HCT116 (cell line): ENCODE measurements around the gene TRAF3IP1. TPM values are rescaled to one million over a fixed set of nuclear protein-coding genes. Genes with fewer than 3 reads are reported as not detected.

Source experiments
- ATAC-seq: fragments of 200-7000 bp; cut with Tn5 transposase; 2 replicates; pipeline ENCODE4 v1.9.1; 2020; ENCODE audit warnings: mild to moderate bottlenecking, moderate library complexity
- BruUV-seq: library from RNA; stranded (reverse); fragments of 400-500 nt; replicated peaks from 2 replicates; lab custom pipeline; 2021; lab: Mats Ljungman, UMichigan
- CTCF ChIA-PET: fragments of 300-600 bp; sonication (Branson Sonifier 250); formaldehyde crosslinking; loops from one replicate; lab custom pipeline; 2021; ENCODE audit warnings: antibody characterized with exemption; lab: Charles Lee
- POLR2A ChIA-PET: fragments of 300-600, 350-600 bp; sonication (Branson Sonifier 250); formaldehyde crosslinking; loops from one replicate; lab custom pipeline; 2021; ENCODE audit warnings: antibody characterized with exemption; lab: Charles Lee
- RAD21 ChIA-PET, 2 experiments: fragments of 300-600 bp; sonication (Branson Sonifier 250); formaldehyde crosslinking; loops; one replicate each; lab custom pipeline; 2023; ENCODE audit warnings: low total read pairs in 2 of 2; ENCODE audit not compliant: uncharacterized antibody in 2 of 2, unreplicated experiment in 2 of 2, low non-redundant PET in 1 of 2; lab: Charles Lee
- DNase-seq: peaks from one replicate; pipeline ENCODE4 v3.0.0-alpha.2; 2010; ENCODE audit warnings: low read depth, low spot score
- H2AFZ ChIP-seq: fragments of 200-600 bp; shearing (Covaris generic), sonication (generic); 2 replicates; pipeline ENCODE4 v1.6.1; 2017; ENCODE audit warnings: low read depth, mixed run types, mixed read lengths, antibody characterized with exemption, low read length; ENCODE audit not compliant: poor library complexity, severe bottlenecking
- H3K27ac ChIP-seq: 2 replicates; pipeline ENCODE4 v1.5.1; 2012; ENCODE audit warnings: low read depth, low read length
- H3K27me3 ChIP-seq: fragments of 200-600 bp; sonication (generic); 2 replicates; pipeline ENCODE4 v1.6.1; 2016; ENCODE audit warnings: mixed run types, low read length, mixed read lengths; ENCODE audit not compliant: insufficient read depth
- H3K36me3 ChIP-seq, 2 experiments: fragments of 200-500 bp in 1 of 2; fragments of 200-600 bp in 1 of 2; sonication (Bioruptor generic) in 1 of 2; sonication (generic) in 1 of 2; 2 replicates each; pipeline versions ENCODE4 v1.5.1 to v1.6.1; 2014 to 2016; ENCODE audit warnings: low read length in 2 of 2, inconsistent platforms in 1 of 2, mixed read lengths in 1 of 2, mixed run types in 1 of 2; ENCODE audit not compliant: insufficient read depth in 2 of 2, control insufficient read depth in 1 of 2
- H3K4me1 ChIP-seq, 2 experiments: fragments of 200-600 bp in 1 of 2; sonication (generic) in 1 of 2; 2 replicates each; pipeline versions ENCODE4 v1.5.1 to v1.6.1; 2012 to 2017; ENCODE audit warnings: low read length in 2 of 2, inconsistent platforms in 1 of 2, mild to moderate bottlenecking in 1 of 2, mixed read lengths in 1 of 2, mixed run types in 1 of 2, moderate library complexity in 1 of 2; ENCODE audit not compliant: insufficient read depth in 2 of 2, control insufficient read depth in 1 of 2
- H3K4me2 ChIP-seq: fragments of 200-600 bp; sonication (generic); 2 replicates; pipeline ENCODE4 v1.6.1; 2017; ENCODE audit warnings: mixed run types, low read length, mixed read lengths
- H3K4me3 ChIP-seq, 2 experiments: fragments of 200-600 bp in 1 of 2; sonication (generic) in 1 of 2; replicated peaks in 1 of 2; 2 replicates each; pipeline ENCODE4 v1.5.1; 2011 to 2016; ENCODE audit warnings: low read length in 2 of 2, control low read depth in 1 of 2, low read depth in 1 of 2, mild to moderate bottlenecking in 1 of 2, mixed read lengths in 1 of 2, mixed run types in 1 of 2
- H3K79me2 ChIP-seq: fragments of 200-600 bp; sonication (generic); 2 replicates; pipeline ENCODE4 v1.6.1; 2017; ENCODE audit warnings: mild to moderate bottlenecking, mixed run types, low read length, moderate library complexity, mixed read lengths; ENCODE audit not compliant: insufficient read depth
- H3K9ac ChIP-seq: fragments of 200-600 bp; sonication (generic); 2 replicates; pipeline ENCODE4 v1.6.1; 2016; ENCODE audit warnings: low read length, mixed read lengths
- H3K9me2 ChIP-seq: fragments of 200-600 bp; sonication (generic), shearing (Covaris generic); 2 replicates; pipeline ENCODE4 v1.6.1; 2017; ENCODE audit warnings: mixed run types, mild to moderate bottlenecking, moderate library complexity; ENCODE audit not compliant: insufficient read depth
- H3K9me3 ChIP-seq, 2 experiments: fragments of 200-500 bp in 1 of 2; fragments of 200-600 bp in 1 of 2; sonication (Bioruptor generic) in 1 of 2; sonication (generic) in 1 of 2; 2 replicates each; pipeline ENCODE4 v1.6.1; 2014 to 2017; ENCODE audit warnings: low read length in 2 of 2, mixed read lengths in 2 of 2, inconsistent platforms in 1 of 2, low read depth in 1 of 2, mild to moderate bottlenecking in 1 of 2, mixed run types in 1 of 2, moderate library complexity in 1 of 2; ENCODE audit not compliant: control insufficient read depth in 1 of 2, insufficient read depth in 1 of 2
- H4K20me1 ChIP-seq: fragments of 200-600 bp; sonication (generic), shearing (Covaris generic); 2 replicates; pipeline ENCODE4 v1.6.1; 2017; ENCODE audit warnings: mixed run types, mild to moderate bottlenecking, moderate library complexity; ENCODE audit not compliant: insufficient read depth
- CBX3 ChIP-seq: IDR thresholded peaks from 2 replicates; pipeline ENCODE4 v1.6.1; 2012; ENCODE audit warnings: low read depth
- CEBPB ChIP-seq: IDR thresholded peaks from 2 replicates; pipeline ENCODE4 v1.6.1; 2012; ENCODE audit warnings: low read depth
- CTCF ChIP-seq, 3 experiments: fragments of 200-600 bp in 1 of 3; sonication (generic) in 1 of 3; IDR thresholded peaks in 2 of 3; conservative IDR thresholded peaks in 1 of 3; 2 replicates each; pipeline ENCODE4 v1.5.1; 2012 to 2017; ENCODE audit warnings: low read depth in 2 of 3, low read length in 2 of 3, antibody characterized with exemption in 1 of 3, borderline replicate concordance in 1 of 3, control low read depth in 1 of 3, mild to moderate bottlenecking in 1 of 3, mixed read lengths in 1 of 3, mixed run types in 1 of 3, moderate library complexity in 1 of 3; ENCODE audit not compliant: insufficient read depth in 1 of 3
- EGR1 ChIP-seq: IDR thresholded peaks from 2 replicates; pipeline ENCODE4 v1.6.1; 2012; ENCODE audit warnings: low read depth
- ELF1 ChIP-seq: IDR thresholded peaks from 2 replicates; pipeline ENCODE4 v1.6.1; 2012; ENCODE audit warnings: low read depth, borderline replicate concordance
- EZH2 ChIP-seq: fragments of 200-600 bp; sonication (generic); IDR thresholded peaks from 2 replicates; pipeline ENCODE4 v1.6.1; 2017; ENCODE audit warnings: antibody characterized with exemption, mixed run types
- EZH2phosphoT487 ChIP-seq: fragments of 200-600 bp; IDR thresholded peaks from 2 replicates; pipeline ENCODE4 v1.6.1; 2018; ENCODE audit warnings: antibody characterized with exemption, borderline replicate concordance
- FOSL1 ChIP-seq: IDR thresholded peaks from 2 replicates; pipeline ENCODE4 v1.6.1; 2012; ENCODE audit warnings: low read depth
- JUND ChIP-seq: IDR thresholded peaks from 2 replicates; pipeline ENCODE4 v1.6.1; 2012
- MAX ChIP-seq: IDR thresholded peaks from 2 replicates; pipeline ENCODE4 v1.6.1; 2012
- POLR2A ChIP-seq: IDR thresholded peaks from 2 replicates; pipeline ENCODE4 v1.7.0; 2011; ENCODE audit warnings: borderline replicate concordance; ENCODE audit not compliant: insufficient read depth, insufficient read length; ENCODE audit errors: extremely low read depth
- REST ChIP-seq: IDR thresholded peaks from 2 replicates; pipeline ENCODE4 v1.6.1; 2012; ENCODE audit warnings: low read depth
- SRF ChIP-seq: IDR thresholded peaks from 2 replicates; pipeline ENCODE4 v1.6.1; 2012; ENCODE audit warnings: low read depth
- TCF7L2 ChIP-seq: IDR thresholded peaks from 2 replicates; pipeline ENCODE4 v1.7.0; 2011; ENCODE audit warnings: borderline replicate concordance, inconsistent platforms; ENCODE audit not compliant: insufficient read depth, insufficient read length; ENCODE audit errors: extremely low read depth
- intact Hi-C: fragments of 100-400 bp; cut with micrococcal nuclease; formaldehyde crosslinking; loops from 2 replicates; pipeline ENCODE4 v1.10.0; 2022
- total RNA-seq: library from RNA; stranded (reverse); gene quantifications from one replicate; pipeline ENCODE4 v1.2.1, GENCODE V29; 2021; ENCODE audit not compliant: unreplicated experiment

The TRAF3IP1 gene
- total RNA-seq, 1 experiment from 2014 or later, result 19.4 TPM

GRCh38 chr2:238288650-238289573, 31.4 kb upstream of the TRAF3IP1 start (continued):
- peak in 2 of 3 experiments; percentile 36 to 40; a peak in 4 of 6 replicates for TF ChIP-seq CTCF (IDR thresholded peaks at IDR 0.05 in 2 of 3, conservative IDR thresholded peaks at IDR 0.05 in 1 of 3; ENCODE audit: borderline replicate concordance in 1 of 3, insufficient read depth in 1 of 3, low read depth in 2 of 3, low read length in 2 of 3)
- TF ChIP-seq JUND, result no peak
- TF ChIP-seq, all 23 proteins: peak for 9

GRCh38 chr2:238289574-238289973, 30.7 kb upstream of the TRAF3IP1 start:
- peak overlapping the region; percentile 48 to 73 for H3K4me3 ChIP-seq
- no peak for TF ChIP-seq POLR2A
- no peak for TF ChIP-seq CEBPB
- TF ChIP-seq CTCF (IDR thresholded peaks at IDR 0.05 in 2 of 3, conservative IDR thresholded peaks at IDR 0.05 in 1 of 3; ENCODE audit: borderline replicate concordance in 1 of 3, insufficient read depth in 1 of 3, low read depth in 2 of 3, low read length in 2 of 3), result no peak
- TF ChIP-seq FOSL1, result no peak
- TF ChIP-seq EZH2phosphoT487, result no peak
- no peak for TF ChIP-seq MAX
- no peak for TF ChIP-seq EGR1
- TF ChIP-seq EZH2, result no peak
- no peak for TF ChIP-seq SRF
- TF ChIP-seq TCF7L2, result no peak
- no peak for TF ChIP-seq JUND
- no peak for TF ChIP-seq ELF1
- TF ChIP-seq REST, result no peak
- no peak for TF ChIP-seq CBX3
- peak overlapping the region; percentile 83 for H3K9ac ChIP-seq
- no peaks in the 10 kb centered on the region for H3K36me3 ChIP-seq
- BruUV-seq, result TSS peak; percentile 88
- H2AFZ ChIP-seq, result no peak overlapping the region
- H3K27ac ChIP-seq, result peak overlapping the region; percentile 78
- RAD21 ChIA-PET, result no interaction called here
- CTCF ChIA-PET, result interaction anchor here (1.9 kb wide), 1 partner anchor 26 kb away, joined by 5 read pairs; no protein-coding TSS in a partner anchor
- ATAC-seq, result no peak
- H3K4me1 ChIP-seq, result peaks cover 21 to 41% of the 10 kb centered on the region in 2 experiments
- DNase-seq, result no peak
- no peaks in the 10 kb centered on the region for H3K27me3 ChIP-seq
- H3K4me2 ChIP-seq, result peak overlapping the region; percentile 96
- no peaks in the 10 kb centered on the region for H3K9me2 ChIP-seq
- H4K20me1 ChIP-seq, result no peaks in the 10 kb centered on the region
- intact Hi-C loops, result no loop called here
- POLR2A ChIA-PET, result no interaction called here
- no peaks in the 10 kb centered on the region for H3K9me3 ChIP-seq
- H3K79me2 ChIP-seq, result peaks cover 20% of the 10 kb centered on the region
